Germinal center (tissue), 1 donor: ENCODE data around the gene WWOX.

Source experiments
- DNase-seq: peaks from one replicate; pipeline ENCODE4 v3.0.0; 2012; ENCODE audit warnings: mixed read lengths, low spot score

Gene WWOX

DNA sequence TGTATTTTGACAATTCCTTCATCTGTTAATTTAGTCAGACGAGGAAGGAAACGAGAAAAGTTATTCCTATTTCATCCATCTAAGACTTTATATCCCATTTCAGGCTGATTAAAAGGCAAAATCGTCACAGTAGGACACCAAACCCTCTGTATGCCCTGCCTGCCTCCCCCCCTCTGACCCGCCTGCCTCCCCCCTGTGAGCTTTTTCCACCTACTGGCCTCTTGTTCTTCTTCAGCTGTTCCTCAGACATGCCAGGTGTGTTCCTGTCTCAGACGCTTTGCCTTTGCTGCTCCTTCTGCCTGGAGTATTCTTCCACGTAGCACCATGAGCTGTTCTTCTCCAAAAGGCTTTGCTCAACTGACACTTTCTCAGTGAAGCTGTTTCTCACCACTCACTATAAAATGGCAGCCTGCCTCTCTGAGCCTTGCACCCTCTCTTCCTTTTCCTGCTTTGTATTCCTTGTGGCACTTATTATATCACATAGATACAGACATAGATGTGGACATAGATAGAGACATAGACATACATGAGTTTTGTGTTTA, 777.7 kb downstream of the WWOX start:
- DNase-seq = no peak

DNA sequence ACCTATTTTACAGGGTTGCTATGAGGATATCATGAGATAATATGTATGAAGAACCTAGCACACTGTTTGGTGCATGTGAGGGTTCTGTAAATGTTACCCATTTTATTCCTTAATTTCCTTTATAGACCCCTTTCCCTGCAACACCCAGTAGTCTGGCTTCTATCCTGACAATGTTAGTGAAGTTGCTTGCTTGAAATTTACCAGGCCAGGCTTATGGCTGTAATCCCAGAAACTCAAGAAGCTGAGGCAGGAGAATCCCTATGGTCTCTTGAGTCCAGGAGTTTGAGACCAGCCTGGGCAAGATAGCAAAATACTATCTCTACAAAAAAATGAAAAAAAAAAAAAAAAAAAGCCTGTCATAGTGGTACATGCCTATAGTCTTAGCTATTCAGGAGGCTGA, 779.1 kb downstream of the WWOX start:
- no peak for DNase-seq

DNA sequence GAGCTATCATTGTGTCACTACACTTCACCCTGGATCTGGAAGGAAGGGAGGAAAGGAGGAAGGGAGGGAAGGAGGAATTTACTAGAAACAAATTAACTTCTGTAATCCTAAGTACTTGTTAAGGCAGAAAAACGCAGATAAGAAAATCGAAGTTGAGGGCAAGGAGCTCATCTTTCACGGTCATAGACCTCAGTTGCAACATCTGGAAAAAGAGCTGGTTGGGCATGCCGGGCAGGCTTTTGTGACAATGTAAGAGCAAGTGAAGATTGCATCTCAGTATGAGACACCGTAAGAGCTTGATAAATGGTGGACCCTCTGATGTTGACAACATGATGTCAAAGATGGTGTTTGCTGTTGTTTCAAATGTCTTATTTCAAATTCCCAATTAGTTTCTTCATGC, 779.6 kb downstream of the WWOX start:
- no peak for DNase-seq

DNA sequence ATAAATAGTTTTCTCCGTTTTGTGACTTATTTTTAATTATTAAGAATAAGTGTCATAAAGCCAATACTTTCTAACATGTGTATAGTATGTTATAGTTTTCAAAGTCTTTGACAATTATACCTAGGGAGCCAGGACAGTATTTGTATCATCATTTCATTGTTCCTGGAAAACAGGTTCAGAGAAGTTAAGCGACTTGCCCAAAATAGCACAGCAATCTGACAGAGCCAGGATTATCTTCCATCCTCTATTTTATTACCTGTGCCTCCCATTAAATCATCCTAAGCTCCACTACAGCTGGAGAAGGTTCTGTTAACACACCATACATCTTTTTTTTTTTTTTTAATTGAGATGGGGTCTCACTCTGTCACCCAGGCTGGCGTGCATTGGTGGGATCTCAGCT, 782.7 kb downstream of the WWOX start:
- DNase-seq = no peak

DNA sequence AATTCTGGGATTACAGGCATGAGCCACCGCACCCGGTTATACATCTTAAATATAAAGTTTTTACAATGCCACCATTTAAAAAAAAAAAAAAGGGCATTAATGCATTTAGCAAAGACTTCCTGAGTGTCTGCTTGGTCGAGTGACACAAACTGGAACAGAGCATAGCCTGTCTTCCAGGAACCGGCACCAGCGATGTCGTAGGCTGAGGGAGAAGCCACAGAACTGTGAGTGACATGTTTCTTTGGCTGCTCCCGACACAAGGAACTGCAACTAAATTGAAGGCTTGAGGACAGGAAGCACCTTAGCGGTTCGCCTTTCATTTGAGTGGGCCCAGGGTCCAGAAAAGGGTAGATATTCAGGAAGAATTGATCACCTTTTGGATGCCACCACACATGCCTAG, 783.3 kb downstream of the WWOX start:
- no peak for DNase-seq

DNA sequence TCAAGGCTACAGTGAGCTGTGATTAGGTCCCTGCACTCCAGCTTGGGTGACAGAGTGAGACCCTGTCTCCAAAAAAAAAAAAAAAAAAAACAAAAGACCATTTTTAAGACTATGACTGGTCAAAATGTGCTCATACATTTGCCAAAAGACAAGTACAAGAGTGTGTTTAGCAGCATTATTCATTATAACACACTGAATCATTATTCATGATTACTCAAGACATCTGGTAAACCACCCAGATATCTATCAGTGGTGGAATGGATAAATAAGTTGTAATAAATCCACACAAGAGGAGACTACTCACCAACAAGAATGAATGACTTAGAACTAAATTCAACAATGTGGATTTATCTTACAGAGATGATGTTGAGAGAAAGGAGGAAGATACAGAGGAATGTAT, 784.8 kb downstream of the WWOX start:
- DNase-seq = no peak

DNA sequence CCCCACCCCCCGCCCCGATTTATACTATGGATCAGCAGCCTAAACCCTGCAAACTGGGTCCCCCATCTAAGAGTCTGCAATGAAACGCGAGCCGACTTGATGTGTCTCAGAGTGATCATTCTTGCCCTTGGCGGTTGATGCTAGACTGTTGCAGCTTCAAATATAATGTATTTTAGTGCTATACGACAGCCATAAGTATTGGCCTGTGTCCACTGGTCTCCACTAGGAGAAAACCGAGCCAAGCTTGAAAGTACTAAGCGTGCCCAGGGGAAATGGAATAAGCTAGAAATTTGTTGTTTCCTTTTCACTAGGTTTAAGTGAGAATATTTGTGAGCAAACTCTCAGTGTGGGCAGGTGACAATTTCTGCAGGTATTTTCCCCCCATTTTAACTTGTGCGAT, 789.9 kb downstream of the WWOX start:
- DNase-seq = no peak

DNA sequence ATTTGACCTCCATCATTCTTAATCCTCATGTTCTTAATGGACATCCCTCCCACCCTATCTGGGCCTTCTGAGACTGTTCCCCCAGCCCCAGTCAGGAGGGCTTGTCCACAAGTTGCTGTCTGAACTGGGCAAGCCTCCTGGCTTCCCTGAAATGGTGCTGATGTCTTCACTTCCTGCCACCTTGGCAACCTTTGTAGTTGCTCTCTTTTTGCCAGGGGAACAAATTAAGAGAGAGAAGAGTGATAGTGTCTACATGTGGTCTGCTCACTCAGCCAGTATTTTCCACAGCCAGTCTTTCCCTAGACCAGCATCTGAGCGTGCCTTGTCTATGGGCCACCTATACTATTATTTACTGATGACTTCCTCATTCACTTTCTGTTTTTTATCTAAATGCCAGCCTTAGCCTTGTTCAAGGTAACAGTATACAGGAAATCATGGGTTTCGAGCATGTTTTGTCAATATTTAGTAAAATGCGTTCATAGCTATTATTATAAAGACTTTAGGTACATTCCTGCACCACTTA, 791.0 kb downstream of the WWOX start:
- no peak for DNase-seq

DNA sequence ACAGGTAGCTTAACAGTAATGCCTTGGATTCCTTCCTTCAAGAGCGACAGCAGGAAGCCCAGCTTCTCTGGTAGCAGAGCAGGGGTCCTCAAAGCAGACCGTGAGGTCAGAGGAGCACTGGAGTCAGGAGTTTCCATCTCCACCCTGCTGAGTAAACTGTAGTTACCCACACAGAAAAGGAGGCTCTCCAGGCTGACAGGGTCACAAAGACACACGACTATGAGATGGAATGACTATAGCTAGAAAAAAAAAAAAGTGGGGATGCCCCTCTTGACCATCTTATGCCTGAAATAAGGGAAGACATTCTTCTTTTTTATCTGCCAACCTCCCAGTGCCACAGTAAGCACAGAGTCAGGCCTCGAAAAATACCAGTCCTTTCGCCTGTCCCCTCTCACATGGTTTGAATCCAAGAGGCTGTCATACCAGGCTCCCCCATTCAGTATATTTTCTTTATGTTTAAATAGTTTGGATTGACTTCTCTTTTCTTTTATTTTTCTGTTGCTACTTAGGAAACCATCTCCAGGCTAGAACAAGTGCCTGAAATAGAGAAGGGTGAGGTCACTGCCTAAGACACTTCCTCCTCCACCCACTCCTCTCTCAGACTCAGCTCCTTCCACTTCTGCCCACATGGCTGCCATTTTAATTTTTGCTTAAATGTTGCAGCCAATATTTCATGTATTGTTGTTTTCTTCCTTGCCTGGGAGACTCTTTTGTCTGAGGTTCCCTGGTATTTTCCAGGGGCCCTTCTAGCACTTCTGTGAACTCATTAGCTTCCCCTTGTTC, 793.7 kb downstream of the WWOX start:
- DNase-seq = no peak

DNA sequence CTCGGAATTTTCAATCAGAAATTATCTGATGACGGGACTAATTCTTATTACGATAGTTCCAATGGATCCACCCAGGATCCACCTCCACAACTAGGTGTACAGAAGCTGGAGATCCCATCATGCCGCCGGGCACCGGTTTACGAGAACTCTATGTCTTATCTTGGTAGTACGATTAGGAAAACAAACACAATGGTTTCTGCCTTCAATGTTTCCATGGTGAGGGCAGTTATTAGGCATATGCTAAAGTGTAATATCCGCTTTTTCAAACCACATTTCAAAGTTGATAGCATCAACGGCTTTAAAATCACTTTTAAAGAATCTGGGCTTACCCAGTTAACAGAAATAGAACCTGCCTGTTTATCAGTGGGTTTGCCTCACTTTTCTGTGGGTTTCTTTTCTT, 795.4 kb downstream of the WWOX start:
- DNase-seq = no peak

DNA sequence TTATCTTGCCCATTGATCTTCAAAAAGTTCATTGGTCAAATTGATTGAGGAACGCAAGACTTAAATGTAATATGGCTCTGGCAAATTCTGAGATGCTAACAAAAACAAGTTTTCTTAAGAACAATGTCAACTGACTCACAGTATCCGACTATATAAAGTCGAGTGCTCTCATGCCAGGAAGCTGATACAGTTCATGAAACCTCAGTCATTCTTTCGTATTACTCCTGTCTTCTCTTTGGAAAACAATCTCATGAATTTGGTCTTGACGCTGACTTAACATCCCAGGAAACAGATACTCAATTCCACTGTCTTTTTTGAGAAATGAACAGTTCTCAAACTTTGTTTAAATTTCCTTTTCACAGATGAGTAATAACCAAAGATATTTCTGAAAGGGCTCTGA, 796.2 kb downstream of the WWOX start:
- no peak for DNase-seq

DNA sequence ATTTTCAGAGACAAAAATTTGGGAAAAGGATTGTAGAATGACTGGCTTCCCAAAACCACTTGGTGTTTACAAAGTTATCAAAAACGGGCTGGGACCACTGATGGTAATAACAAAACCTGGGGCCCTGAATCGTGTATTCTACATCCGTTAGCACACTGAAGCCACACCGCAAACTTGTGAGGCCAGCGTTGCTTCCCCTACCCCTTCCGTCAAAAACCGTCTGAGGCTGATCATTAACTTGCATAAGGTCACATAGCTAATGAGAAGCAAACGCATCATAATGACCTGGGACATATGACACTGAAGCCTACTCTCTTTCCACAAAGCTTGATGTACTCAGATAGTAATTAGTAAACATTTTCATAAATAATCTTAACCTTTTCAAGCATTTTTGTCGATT, 796.8 kb downstream of the WWOX start:
- DNase-seq = no peak

DNA sequence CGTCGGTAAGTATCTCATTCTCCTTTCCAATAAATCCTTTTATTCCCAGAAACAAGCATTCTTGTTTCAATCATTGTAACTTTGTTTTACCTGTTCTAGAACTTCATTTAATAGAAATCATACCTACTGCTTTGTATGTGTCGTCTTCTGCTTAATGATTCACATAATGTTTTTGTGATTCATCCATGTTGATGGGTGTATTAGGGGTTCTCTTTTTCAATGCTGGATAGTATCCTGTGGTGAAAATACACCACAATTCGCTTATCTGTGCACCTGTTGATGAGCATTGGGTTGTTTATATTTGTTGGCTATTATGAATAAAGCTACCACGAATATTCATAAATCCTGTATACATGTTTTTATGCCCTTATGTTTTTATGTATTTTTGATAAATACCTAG, 797.8 kb downstream of the WWOX start:
- no peak for DNase-seq

DNA sequence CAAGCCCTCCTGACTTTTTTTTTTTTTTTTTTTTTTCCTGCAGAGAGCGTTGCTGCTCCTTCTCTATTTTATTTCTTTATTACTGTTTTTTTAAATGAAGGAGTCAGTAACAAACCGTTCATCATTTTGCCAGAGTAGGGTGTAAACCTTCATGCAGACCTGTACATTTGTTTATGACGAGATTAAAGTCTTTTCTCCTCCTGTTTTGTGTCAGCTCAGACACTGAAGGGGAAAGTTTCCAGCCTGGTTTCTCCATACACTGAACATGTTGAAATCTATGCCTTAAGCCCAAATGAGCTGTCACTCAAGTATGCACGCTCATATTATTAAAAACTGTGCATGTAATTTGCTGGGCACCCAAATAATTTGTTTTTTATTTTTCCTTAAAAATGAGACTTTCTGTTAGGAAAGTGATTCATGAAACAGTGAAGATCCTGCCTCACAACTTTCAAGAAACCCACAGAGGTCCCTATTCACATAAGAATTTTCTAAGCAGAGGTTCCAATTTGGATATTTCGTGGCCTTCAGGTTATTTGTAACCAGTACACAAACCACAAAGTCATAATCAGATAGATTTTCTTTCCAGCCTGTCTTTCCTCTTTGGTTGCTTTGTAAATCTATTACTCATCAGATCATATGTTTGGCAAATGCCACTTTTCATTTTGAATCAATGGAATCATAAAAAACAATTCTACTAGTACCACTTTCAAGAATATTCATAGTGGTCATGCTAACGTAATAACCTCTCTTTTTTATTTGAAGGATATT, 800.8 kb downstream of the WWOX start:
- no peak for DNase-seq

DNA sequence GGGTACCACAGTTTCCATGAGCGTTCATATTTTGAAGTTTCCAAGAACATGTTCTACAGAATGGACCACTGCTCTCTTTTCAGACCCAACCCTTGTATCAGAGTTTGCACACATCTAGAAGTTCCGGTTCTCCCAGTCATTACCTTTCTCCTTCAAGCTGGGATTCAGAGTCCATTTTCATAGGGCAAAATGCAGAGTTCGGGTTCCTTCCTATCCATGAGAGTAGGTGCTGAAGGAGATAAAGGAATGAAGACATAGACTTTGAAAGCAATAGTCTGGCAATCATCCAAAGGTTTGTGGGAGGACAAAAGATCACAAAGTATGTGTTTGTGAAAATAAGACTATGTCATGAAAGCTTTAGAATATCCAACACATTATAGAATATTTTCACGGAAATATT, 801.5 kb downstream of the WWOX start:
- no peak for DNase-seq

DNA sequence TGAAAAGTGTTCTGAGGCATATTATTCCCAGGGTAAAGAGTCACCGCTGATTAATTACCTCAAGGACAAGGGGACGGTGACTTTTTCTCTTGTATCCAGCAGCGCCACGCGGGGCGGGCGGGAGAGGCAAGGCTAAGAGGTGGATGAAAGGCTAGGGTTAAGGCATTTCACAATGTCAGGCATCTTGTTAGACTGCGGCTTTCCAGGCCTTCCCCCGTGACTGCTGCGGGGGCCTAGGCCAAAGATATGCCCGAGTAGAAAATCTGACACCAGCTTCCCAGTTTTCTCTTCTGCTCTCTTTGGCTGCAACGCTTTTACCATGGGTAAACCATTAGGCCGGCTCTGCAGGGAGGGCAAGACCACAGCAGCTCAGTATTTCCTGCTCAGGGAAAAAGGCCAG, 802.9 kb downstream of the WWOX start:
- DNase-seq = no peak

DNA sequence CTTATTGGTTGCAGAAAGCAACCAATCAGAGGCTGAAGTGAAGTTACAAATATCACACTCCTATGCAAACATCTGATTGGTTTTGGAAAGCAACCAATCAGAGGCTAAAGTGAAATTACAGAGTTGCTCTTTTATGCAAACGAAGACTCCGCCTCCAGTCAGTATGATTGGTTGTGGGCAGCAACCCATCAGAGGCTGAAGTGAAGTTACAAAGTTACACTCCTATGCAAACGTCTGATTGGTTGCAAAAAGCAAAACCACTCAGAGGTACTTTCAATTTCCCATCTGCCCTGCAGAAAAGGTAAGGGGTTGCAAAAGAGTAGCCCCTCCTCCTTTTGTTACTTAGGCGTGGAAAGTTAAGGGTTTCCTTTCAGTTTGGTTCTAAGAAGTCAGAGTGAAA, 803.8 kb downstream of the WWOX start:
- no peak for DNase-seq

DNA sequence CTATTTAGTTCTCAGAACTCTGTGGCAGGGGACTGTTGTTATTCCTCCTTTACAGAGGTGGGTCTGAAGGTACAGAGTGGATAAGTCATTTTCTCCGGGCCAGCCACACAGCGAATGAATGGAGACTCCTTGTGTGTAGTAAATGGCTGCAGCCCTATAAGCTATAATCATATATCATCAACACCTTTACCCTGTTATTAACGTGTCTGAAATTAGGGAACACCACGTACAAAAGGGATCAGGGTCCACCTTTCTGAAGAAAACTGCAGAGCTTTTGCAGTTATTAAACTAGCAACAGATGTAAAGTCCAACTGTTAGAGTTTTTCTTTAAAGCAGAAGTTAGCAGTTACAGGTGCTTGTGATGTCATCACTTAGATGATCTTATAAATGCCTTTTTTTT, 804.4 kb downstream of the WWOX start:
- no peak for DNase-seq

DNA sequence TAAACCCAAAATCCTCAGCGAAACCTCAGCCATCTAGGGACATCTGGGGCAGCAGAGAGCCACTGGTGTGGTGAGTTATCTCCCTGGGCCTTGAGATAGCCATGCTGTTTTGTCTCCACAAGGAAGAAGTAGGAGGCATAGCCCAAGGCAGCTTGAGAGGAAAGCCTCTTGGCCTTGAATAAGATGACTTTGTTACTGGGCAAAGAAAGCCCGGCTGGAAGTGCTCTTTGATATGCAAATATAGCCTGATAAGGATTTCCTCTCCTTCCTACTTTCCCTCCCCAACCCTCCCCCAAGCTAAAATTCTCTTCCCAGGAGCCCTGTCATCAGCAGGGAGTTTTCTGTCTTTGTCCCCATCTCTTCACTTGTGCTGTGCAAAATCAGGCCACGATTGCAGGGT, 806.7 kb downstream of the WWOX start:
- no peak for DNase-seq

DNA sequence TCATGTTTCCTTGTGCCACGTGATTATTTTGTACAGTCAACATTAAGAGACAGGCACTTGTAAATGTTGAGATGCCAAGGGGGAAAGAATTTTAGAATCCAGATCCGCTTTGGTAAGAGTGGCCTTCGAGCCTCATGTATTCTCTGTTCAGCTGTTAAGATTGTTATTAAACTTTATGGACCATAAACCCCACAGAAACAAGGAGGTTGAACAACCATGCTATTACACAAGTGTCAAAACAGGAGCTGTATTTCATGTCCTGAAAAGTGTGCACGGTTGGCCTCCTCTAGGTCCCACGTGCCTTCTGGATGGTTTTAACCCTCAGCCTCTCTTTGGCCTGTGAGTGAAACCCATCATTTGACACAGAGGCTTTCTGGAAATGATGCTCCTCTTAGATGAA, 809.8 kb downstream of the WWOX start:
- DNase-seq = no peak

DNA sequence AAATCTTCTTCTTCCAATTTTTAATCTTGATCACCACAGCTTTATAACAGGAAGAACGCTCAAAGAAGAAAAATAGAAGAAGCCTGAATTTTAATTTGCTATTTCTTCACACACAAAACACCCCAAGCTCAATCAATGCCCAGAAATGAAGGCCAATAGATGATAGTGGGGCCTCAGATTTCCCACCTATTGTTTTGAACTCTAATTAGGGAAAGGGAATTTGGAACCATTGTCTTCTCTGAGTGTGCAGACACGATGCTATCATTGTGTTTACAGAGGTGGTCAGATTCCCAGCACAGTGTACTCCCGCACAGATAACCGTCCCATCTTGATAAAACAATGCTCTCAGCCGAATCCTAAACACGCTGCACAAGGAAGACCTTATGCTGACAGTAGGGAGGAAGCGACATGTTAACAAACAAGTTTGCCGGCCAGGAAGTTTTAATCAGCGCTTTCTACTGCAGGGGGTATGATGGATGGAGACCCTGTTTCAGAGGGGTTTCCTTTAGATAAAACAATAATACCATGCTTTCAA, 816.4 kb downstream of the WWOX start:
- DNase-seq = no peak

DNA sequence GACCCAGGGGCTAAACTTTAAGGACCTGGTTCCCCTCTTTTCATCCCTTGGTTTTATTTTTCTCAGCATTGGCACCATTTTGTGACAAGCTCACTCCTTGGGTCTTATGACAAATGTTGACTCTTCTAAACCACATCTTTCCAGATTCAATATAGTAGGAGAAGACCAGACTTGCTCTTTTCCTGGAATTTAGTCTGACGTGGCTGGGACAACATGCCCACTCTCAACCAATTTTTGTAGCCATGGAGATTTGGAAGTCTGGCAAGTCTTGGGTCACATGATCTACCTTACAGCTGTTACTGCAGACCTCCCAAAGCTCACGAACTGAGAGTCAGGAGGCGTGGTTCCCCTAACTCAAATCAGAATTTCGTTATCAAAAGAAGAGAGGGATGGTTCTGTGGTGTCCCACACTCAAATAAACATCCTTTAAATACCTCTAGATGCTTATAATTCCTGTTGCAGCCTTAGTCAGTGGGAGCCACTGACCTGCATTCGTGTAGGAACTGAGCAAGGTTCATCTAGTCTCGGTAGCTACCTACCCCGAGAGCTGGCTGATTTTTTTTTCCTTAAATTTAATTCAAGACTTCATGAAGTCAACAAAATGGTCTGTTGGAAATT, 817.6 kb downstream of the WWOX start:
- DNase-seq = no peak
